ELF-1 (cell line): ENCODE data around the gene P3H2.

Experiments
- DNase-seq: peaks from one replicate; pipeline ENCODE4 v3.0.0-alpha.2; 2016; ENCODE audit warnings: low read depth, low spot score

Gene P3H2

GRCh38 chr3:189947068-189947467 lies 173.6 kb downstream of the P3H2 start:
- DNase-seq = no peak

GRCh38 chr3:189945935-189946709 lies 174.6 kb downstream of the P3H2 start:
- DNase-seq = peak; percentile 30

GRCh38 chr3:189944285-189945145 lies 176.2 kb downstream of the P3H2 start:
- DNase-seq = peak; percentile 36

GRCh38 chr3:189942948-189943347 lies 177.7 kb downstream of the P3H2 start:
- no peak for DNase-seq

- DNase-seq = no peak
Observed at GRCh38 chr3:189941679-189942078, 179.0 kb downstream of the P3H2 start.

- peak; percentile 36 for DNase-seq
Observed at GRCh38 chr3:189941125-189941524, 179.6 kb downstream of the P3H2 start.

GRCh38 chr3:189937302-189938127 lies 183.2 kb downstream of the P3H2 start:
- DNase-seq = peak; percentile 90

- no peak for DNase-seq
Observed at GRCh38 chr3:189936201-189936945, 184.3 kb downstream of the P3H2 start.

- DNase-seq = no peak
Observed at GRCh38 chr3:189927975-189928895, 192.5 kb downstream of the P3H2 start.

- DNase-seq = no peak
Observed at GRCh38 chr3:189921770-189922169, 198.9 kb downstream of the P3H2 start.

GRCh38 chr3:189914799-189915198 lies 205.9 kb downstream of the P3H2 start:
- DNase-seq = no peak

GRCh38 chr3:189911001-189911400 lies 209.7 kb downstream of the P3H2 start:
- DNase-seq = no peak

GRCh38 chr3:189909573-189909972 lies 211.1 kb downstream of the P3H2 start:
- DNase-seq = no peak

- DNase-seq = no peak
Observed at GRCh38 chr3:189909139-189909538, 211.6 kb downstream of the P3H2 start.

GRCh38 chr3:189908646-189909045 lies 212.1 kb downstream of the P3H2 start:
- no peak for DNase-seq

GRCh38 chr3:189907803-189908202 lies 212.9 kb downstream of the P3H2 start:
- no peak for DNase-seq
